ENCODE data around the gene HTN3. TPM values are rescaled to one million over a fixed set of nuclear protein-coding genes. Genes with fewer than 3 reads are reported as not detected.

HTN3 gene
- polyA plus RNA-seq, 3 donors = not detected

DNA sequence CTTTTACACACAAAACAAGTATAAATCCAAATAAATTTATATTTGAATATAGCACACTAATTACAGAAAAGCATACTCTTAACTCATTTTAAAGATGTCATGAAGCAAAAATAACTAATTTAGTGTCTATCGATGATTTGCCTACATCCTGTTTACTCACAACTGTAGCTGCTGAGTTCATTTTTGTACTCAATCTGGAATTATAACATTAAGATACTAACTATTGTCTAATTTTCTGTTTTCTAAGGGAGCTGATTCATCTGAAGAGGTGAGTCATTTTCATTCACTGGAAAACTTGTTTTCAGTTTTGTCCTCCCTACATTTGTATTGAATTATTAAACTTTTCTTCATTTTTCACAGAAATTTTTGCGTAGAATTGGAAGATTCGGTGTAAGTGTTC is 28.8 kb upstream of the HTN3 start:
- no peak overlapping the region for H2AFZ ChIP-seq (ENCODE audit: insufficient read depth, low read depth, low read length, poor library complexity, severe bottlenecking)

DNA sequence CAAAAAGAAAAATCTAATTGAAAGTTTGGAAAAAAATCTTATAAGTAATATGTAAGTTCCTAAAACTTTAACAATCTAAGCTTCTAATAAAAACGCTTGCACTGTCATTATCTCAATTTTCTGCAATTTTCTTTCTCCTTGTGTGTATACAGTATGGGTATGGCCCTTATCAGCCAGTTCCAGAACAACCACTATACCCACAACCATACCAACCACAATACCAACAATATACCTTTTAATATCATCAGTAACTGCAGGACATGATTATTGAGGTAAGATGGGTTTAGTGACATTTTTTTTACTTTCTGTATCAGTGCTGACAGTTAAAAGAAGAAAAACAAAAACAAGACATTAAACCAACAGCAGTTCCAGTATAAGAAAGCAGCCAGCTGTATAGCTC is 27.5 kb upstream of the HTN3 start:
- no peaks in the 10 kb centered on the region for H4K20me1 ChIP-seq (ENCODE audit: insufficient read depth, low read length)
- no peaks in the 10 kb centered on the region for H3K4me1 ChIP-seq (ENCODE audit: control insufficient read depth in 1 of 2, insufficient read depth in 2 of 2, low read length in 2 of 2)
- H3K27me3 Mint-ChIP-seq (ENCODE audit: low read depth in 3 of 3) = no peaks in the 10 kb centered on the region
- H3K79me2 ChIP-seq (ENCODE audit: insufficient read depth, low read length) = no peaks in the 10 kb centered on the region
- no peak overlapping the region for H3K27ac Mint-ChIP-seq
- H3K9me3 Mint-ChIP-seq = no peaks in the 10 kb centered on the region
- no CpG with 5 or more reads among the region's 1 CpG for WGBS (ENCODE audit: insufficient coverage)
- H3K4me3 ChIP-seq (replicated peaks in 1 of 3; ENCODE audit: low read depth in 2 of 3, low read length in 3 of 3) = no peak overlapping the region
- no peaks in the 10 kb centered on the region for H3K27me3 ChIP-seq (ENCODE audit: control insufficient read depth in 2 of 2, insufficient read depth in 2 of 2, low read length in 2 of 2)
- DNase-seq = no peak
- no peak overlapping the region for H2AFZ ChIP-seq (ENCODE audit: insufficient read depth, low read depth, low read length, poor library complexity, severe bottlenecking)
- H3K4me1 Mint-ChIP-seq = no peaks in the 10 kb centered on the region
- TF ChIP-seq, protein P1, sequence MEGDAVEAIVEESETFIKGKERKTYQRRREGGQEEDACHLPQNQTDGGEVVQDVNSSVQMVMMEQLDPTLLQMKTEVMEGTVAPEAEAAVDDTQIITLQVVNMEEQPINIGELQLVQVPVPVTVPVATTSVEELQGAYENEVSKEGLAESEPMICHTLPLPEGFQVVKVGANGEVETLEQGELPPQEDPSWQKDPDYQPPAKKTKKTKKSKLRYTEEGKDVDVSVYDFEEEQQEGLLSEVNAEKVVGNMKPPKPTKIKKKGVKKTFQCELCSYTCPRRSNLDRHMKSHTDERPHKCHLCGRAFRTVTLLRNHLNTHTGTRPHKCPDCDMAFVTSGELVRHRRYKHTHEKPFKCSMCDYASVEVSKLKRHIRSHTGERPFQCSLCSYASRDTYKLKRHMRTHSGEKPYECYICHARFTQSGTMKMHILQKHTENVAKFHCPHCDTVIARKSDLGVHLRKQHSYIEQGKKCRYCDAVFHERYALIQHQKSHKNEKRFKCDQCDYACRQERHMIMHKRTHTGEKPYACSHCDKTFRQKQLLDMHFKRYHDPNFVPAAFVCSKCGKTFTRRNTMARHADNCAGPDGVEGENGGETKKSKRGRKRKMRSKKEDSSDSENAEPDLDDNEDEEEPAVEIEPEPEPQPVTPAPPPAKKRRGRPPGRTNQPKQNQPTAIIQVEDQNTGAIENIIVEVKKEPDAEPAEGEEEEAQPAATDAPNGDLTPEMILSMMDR (IDR thresholded peaks at IDR 0.05) = no peak
- H3K4me3 Mint-ChIP-seq = no peak overlapping the region
- no peak overlapping the region for H3K27ac ChIP-seq (ENCODE audit: low read depth in 1 of 2, low read length in 2 of 2)
- no peak overlapping the region for H3K4me2 ChIP-seq (replicated peaks; ENCODE audit: extremely low read depth, low read length, poor library complexity, severe bottlenecking)
- intact Hi-C loops (cut with micrococcal nuclease) = no loop called here
- no peaks in the 10 kb centered on the region for H3K36me3 ChIP-seq (replicated peaks in 1 of 2; ENCODE audit: control insufficient read depth in 1 of 2, insufficient read depth in 2 of 2, low read length in 2 of 2)
- no peaks in the 10 kb centered on the region for H3K36me3 Mint-ChIP-seq
- H3K9ac ChIP-seq (ENCODE audit: insufficient read depth, low read length, poor library complexity, severe bottlenecking) = no peak overlapping the region
- no peaks in the 10 kb centered on the region for H3K9me3 ChIP-seq (replicated peaks in 1 of 2; ENCODE audit: control insufficient read depth in 1 of 2, insufficient read depth in 1 of 2, low read length in 2 of 2)

More for the DNA sequence above, 28.8 kb upstream of the HTN3 start:
- TF ChIP-seq, protein P1 (IDR thresholded peaks at IDR 0.05) = no peak
- Mint-ChIP-seq H3K4me3 (no peak overlapping the region), H3K9me3 (no peaks in the 10 kb centered on the region), H3K27me3 (ENCODE audit: low read depth in 3 of 3) (no peaks in the 10 kb centered on the region), H3K27ac (no peak overlapping the region), H3K36me3 (no peaks in the 10 kb centered on the region), H3K4me1 (no peaks in the 10 kb centered on the region)
- WGBS (ENCODE audit: insufficient coverage) = no CpG with 5 or more reads among the region's 3 CpGs
- Histone ChIP-seq H3K36me3 (replicated peaks in 1 of 2; ENCODE audit: control insufficient read depth in 1 of 2, insufficient read depth in 2 of 2, low read length in 2 of 2) (no peaks in the 10 kb centered on the region), H3K4me1 (ENCODE audit: control insufficient read depth in 1 of 2, insufficient read depth in 2 of 2, low read length in 2 of 2) (no peaks in the 10 kb centered on the region), H3K4me2 (replicated peaks; ENCODE audit: extremely low read depth, low read length, poor library complexity, severe bottlenecking) (no peak overlapping the region), H3K27ac (ENCODE audit: low read depth in 1 of 2, low read length in 2 of 2) (no peak overlapping the region), H3K27me3 (ENCODE audit: control insufficient read depth in 2 of 2, insufficient read depth in 2 of 2, low read length in 2 of 2) (no peaks in the 10 kb centered on the region), H3K9me3 (replicated peaks in 1 of 2; ENCODE audit: control insufficient read depth in 1 of 2, insufficient read depth in 1 of 2, low read length in 2 of 2) (no peaks in the 10 kb centered on the region), H3K4me3 (replicated peaks in 1 of 3; ENCODE audit: low read depth in 2 of 3, low read length in 3 of 3) (no peak overlapping the region), H3K9ac (ENCODE audit: insufficient read depth, low read length, poor library complexity, severe bottlenecking) (no peak overlapping the region), H3K79me2 (ENCODE audit: insufficient read depth, low read length) (no peaks in the 10 kb centered on the region), H4K20me1 (ENCODE audit: insufficient read depth, low read length) (no peaks in the 10 kb centered on the region)
- intact Hi-C loops (cut with micrococcal nuclease) = no loop called here
- no peak for DNase-seq

All from CD14-positive monocyte (primary cell).